Measurements from ENCODE around the gene CLDND2. TPM values are rescaled to one million over a fixed set of nuclear protein-coding genes. Genes with fewer than 3 reads are reported as not detected.
"Not testable (repeated sequence)": the region's sequence is repeated elsewhere in the genome, so short reads cannot be mapped to it uniquely, and the experiment has no call there.

CLDND2 gene
- total RNA-seq, 6 donors from 2014 or later, result 0.89 to 3.0 (median 1.7) TPM; not detected in 3

GRCh38 chr19:51398096-51398704 is 29.4 kb upstream of the CLDND2 start:
- no peak for DNase-seq
- H3K36me3 ChIP-seq, result no peaks in the 10 kb centered on the region

DNA sequence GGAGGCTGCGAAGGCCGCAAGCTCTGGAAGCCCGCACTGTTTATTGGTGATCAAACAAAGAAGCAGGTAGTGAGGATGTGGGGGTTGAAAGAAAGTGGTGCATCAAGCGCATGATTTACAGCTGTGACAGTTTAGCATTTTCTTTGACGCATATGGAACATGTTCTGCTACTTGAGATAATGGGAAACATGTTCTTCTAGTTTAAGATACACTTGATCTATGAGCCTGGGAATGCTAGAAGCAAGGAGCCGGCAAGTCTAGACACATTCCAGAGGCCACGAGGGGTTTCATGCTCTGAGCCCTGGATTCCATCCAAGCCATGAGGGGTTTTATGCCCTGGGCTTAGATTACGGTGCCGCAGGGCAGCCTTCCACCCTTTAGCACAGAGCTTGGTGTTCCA is 28.6 kb upstream of the CLDND2 start:
- not testable (repeated sequence) for H3K36me3 ChIP-seq; DNase-seq; H3K27me3 ChIP-seq; H3K4me3 ChIP-seq; H3K27ac ChIP-seq; ATAC-seq (ENCODE audit: low FRiP score in 2 of 2)
- Histone ChIP-seq H3K9me3 (peaks cover 0 to 11% (median 6%) of the 10 kb centered on the region in 4 donors), H3K4me1 (peaks cover 6 to 17% (median 10%) of the 10 kb centered on the region in 4 donors)
- 74 to 79% methylated on average over 8 to 9 of the region's 9 CpGs for WGBS, 2 donors

More at GRCh38 chr19:51398096-51398704, 29.4 kb upstream of the CLDND2 start:
- Histone ChIP-seq H3K4me1 (peaks cover 6 to 17% (median 10%) of the 10 kb centered on the region in 4 donors), H3K27ac (no peak overlapping the region), H3K27me3 (no peaks in the 10 kb centered on the region), H3K9me3 (peaks cover 0 to 18% (median 9%) of the 10 kb centered on the region in 4 donors), H3K4me3 (no peak overlapping the region)
- TF ChIP-seq EP300 (IDR thresholded peaks at IDR 0.05), result no peak
- peak in 5 of 6 experiments; percentile 13 to 45 (median 34) for TF ChIP-seq CTCF (IDR thresholded peaks at IDR 0.05)
- ATAC-seq (ENCODE audit: low FRiP score in 2 of 2), result no peak
- WGBS, 2 donors, result 44 to 53% methylated on average over 7 of the region's 7 CpGs

GRCh38 chr19:51396175-51396574 is 27.4 kb upstream of the CLDND2 start:
- Histone ChIP-seq H3K4me1 (peaks cover 6 to 17% (median 10%) of the 10 kb centered on the region in 4 donors), H3K27me3 (no peaks in the 10 kb centered on the region), H3K27ac (no peak overlapping the region), H3K9me3 (no peaks in the 10 kb centered on the region), H3K4me3 (no peak overlapping the region), H3K36me3 (no peaks in the 10 kb centered on the region)
- WGBS, 2 donors, result 97 to 100% methylated on average over 2 of the region's 2 CpGs
- ATAC-seq (ENCODE audit: low FRiP score in 2 of 2) (no peak), DNase-seq (no peak)
- TF ChIP-seq POLR2AphosphoS5 (IDR thresholded peaks at IDR 0.05), result no peak
- no peak for TF ChIP-seq CTCF (IDR thresholded peaks at IDR 0.05)
- TF ChIP-seq POLR2A (IDR thresholded peaks at IDR 0.05), result no peak
- no peak for TF ChIP-seq EP300 (IDR thresholded peaks at IDR 0.05)

DNA sequence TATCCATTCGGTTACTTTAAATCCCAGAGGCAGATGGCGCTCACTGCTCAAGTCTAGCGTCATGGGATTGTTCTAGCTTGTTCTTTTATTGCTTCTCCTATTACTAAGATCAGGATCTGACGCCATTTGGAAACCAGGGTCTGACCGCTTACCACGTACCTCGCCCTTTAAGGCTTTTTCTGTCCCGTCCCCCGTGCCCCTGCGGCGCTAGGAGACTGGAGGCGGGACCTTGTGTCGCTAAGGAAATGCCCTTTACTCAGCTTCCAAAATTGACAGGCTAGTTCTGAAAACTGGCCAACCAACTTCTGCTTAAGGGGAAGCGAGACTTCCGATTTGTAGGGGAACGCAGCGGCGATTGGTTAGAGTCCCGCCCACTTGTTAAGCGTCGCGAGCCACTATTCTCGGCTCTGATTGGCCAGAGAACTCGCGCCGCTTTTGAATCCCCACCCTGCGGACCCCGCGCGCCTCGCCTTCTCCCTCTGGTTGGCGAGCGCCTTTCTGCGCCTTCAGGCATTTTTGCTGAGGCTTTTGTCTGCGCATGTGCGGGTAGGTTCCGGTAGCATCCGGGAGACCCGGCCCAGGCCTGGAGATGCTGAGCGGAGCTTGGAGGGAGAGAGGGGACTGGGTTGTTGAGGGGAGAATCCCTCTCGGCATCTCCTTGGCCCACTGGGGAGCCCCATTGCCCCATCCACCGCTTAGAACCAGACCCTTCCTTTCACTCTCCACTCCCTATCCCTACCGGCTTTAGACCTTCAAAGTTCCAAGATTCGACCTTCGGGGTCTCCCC is 25.4 kb upstream of the CLDND2 start:
- DNase-seq, result peak; percentile 90 to 96
- H3K4me3 ChIP-seq, result peak overlapping the region in 3 of 4 donors; percentile 36 to 52 (median 40)
- WGBS, 2 donors, result 3% methylated on average over 24 to 40 of the region's 45 CpGs
- TF ChIP-seq POLR2AphosphoS5 (IDR thresholded peaks at IDR 0.05) (peak in 1 of 2 donors; percentile 43), EP300 (IDR thresholded peaks at IDR 0.05) (no peak), POLR2A (IDR thresholded peaks at IDR 0.05) (peak in 1 of 4 donors; percentile 43), CTCF (IDR thresholded peaks at IDR 0.05) (peak in 1 of 6 experiments; percentile 22)
- H3K9me3 ChIP-seq, result no peaks in the 10 kb centered on the region
- peaks cover 6 to 17% (median 10%) of the 10 kb centered on the region in 4 donors for H3K4me1 ChIP-seq
- peak; percentile 95 to 97 for ATAC-seq (ENCODE audit: low FRiP score in 2 of 2)
- H3K36me3 ChIP-seq, result no peaks in the 10 kb centered on the region
- no peaks in the 10 kb centered on the region for H3K27me3 ChIP-seq
- H3K27ac ChIP-seq, result peak overlapping the region; percentile 60 to 73 (median 69)

- 85 to 93% methylated on average over 1 of the region's 1 CpG for WGBS, 2 donors
- TF ChIP-seq CTCF (IDR thresholded peaks at IDR 0.05) (no peak), POLR2A (IDR thresholded peaks at IDR 0.05) (no peak), POLR2AphosphoS5 (IDR thresholded peaks at IDR 0.05) (no peak), EP300 (IDR thresholded peaks at IDR 0.05) (no peak)
- DNase-seq (no peak), ATAC-seq (ENCODE audit: low FRiP score in 2 of 2) (no peak)
- Histone ChIP-seq H3K4me3 (no peak overlapping the region), H3K27me3 (no peaks in the 10 kb centered on the region), H3K27ac (no peak overlapping the region), H3K4me1 (peaks cover 6 to 17% (median 10%) of the 10 kb centered on the region in 4 donors), H3K9me3 (no peaks in the 10 kb centered on the region), H3K36me3 (no peaks in the 10 kb centered on the region)
Measured at GRCh38 chr19:51392701-51393100, 23.9 kb upstream of the CLDND2 start.

Data from upper lobe of left lung (tissue), 6 donors.